GM19043 (cell line): ENCODE data around the gene PPP1R3E.
"Not testable (repeated sequence)": the region's sequence is repeated elsewhere in the genome, so short reads cannot be mapped to it uniquely, and the experiment has no call there.

Experiments
- ATAC-seq: cut with Tn5 transposase; IDR thresholded peaks from one replicate; pipeline ENCODE4 v1.9.1; 2021; ENCODE audit warnings: low read depth; ENCODE audit not compliant: unreplicated experiment

The PPP1R3E gene

DNA sequence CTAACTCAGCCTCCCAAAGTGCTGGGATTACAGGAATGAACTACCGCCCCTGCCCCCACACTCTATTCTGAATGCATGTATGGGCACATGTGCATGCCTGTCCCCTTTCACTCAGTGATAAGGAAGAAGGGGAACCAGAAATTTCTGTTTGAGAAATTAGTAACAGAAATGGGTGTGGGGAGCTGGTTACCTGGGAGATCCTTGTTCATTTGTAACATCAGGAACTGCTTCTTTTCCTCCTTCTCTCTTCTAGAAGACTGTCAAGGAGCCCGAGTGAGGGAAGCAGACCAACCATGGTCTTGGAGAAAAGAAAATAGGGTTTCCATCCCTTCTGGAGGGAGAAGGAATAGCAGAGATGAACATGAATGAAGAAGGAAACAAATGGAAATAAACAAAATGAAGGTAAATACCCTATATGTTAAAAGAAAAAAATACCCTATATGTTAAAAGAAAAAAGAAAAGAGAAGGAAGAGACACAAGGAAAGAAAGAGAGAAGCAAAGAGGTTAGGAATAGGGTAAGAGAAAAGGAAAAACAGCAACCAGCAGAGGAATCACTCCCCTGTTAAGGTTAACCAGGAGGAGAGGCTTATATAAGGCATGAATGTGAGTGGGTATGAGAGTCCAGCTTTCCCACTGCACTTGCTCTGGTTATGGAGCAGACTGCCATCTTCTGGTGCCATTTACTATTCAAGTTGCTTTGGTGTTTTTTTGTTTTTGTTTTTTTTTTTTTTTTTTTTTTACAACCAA lies 3.3 kb downstream of the PPP1R3E start:
- ATAC-seq: no peak

DNA sequence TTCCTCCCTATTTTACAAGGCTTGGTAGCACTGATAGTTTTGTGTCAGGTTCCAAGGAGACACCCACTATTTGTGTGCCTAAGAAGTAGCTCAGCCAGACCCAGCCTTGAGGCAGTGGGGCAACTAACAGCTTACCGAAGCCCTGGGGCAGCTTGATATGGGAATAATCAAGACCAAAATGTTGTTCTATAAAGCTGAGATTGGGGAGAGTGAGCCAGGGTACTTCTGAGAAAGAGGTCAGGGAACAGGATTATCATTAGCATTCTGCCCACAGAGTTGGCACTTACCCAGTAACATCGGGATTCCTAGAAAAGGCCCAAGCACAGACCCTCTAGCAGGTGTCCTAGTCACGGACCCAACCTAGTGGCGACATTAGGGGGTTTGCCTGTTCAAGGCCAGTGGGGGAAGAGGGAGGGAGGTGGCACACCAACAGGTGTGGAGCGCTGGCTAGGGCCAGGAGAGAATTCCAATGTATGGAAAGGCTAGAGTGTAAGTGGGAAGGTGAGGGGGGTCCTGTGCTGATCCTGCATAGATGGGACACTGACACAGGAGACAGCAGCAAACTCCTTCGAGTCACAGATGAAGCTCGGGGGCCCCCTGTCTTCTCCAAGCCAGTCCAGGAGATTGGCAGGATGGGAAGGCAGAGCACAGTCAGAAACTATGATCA lies 4.9 kb downstream of the PPP1R3E start:
- ATAC-seq: no peak

DNA sequence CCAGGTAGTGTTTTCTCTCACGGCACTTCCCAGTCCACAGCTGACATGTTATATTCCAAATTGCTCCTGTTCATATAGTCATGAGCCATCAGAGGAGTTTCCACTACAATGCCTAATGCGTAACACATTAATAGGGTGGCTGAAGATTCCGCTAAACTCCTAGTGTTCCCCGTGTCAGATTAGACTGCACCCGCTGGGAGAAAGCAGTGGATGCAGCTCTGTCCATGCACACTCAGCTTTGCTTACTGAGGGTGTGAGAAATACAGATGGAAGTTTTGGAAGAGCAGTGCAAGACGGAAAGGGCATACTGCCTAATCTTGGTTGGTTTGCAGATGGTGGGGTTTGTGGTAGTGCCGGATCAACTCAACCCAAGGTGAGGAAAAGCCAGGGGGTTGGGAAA lies 5.6 kb downstream of the PPP1R3E start:
- no peak for ATAC-seq

DNA sequence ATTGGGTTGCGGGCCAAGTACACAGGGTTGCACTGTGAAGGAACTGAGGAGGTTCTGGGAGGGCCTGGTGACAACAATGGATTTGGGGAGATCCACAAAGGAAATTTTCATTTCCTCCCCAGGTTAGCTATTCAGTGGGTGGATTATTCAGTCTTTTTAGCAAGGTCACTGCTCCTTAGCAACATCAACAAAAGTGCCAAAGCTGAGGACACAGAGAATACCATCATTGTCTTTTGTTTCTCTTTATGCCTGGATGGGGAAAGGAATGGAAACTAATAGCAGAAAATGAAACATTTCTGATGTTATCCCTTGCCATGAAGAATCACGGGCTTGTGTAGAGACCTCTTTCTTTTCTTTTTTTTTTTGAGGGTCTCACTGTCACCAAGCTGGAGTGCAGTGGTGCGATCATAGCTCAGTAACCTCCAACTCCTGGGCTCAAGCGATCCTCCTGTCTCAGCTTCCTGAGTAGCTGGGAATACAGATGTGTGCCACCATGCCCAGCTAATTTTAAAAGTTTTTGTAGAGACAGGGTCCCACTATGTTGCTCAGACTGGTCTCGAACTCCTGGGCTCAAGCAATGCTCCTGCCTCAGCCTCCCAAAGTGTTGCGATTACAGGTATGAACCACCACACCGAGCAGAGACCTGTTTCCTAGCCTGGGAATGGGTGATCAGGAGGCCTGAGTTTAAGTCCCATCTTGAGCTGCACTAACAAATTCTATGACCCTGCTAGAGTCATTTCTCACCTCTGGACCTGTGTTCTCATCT lies 6.5 kb downstream of the PPP1R3E start:
- ATAC-seq: no peak

DNA sequence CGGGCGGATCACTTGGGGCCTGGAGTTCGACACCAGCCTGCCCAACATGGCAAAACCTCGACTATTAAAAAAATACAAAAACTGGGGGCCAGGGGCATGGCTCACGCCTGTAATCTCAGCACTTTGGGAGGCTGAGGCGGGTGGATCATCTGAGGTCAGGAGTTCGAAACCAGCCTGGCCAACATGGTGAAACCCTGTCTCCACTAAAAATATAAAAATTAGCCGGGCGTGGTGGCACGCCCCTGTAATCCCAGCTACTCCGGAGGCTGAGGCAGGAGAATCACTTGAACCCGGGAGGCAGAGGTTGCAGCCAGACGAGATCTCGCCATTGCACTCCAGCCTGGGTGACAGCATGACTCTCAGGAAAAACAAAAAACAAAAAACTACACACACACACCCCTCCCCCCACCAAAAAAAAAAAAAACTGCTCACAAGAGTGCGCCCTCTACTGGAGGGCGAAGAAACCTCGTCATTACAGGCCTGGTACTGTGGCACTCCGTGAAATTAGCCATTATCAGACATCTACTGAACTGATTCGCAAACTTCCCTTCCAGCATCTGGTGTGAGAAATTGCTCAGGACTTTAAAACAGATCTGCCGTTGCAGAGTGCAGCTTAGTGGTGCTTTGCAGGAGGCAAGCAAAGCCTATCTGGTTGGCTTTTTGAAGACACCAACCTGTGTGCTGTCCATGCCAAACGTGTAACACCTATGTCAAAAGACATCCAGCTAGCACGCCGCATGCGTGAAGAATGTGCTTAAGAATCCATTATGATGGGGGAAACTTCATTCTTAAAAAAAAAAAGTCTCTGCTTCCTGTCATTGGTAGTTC lies 7.7 kb downstream of the PPP1R3E start:
- ATAC-seq: no peak

DNA sequence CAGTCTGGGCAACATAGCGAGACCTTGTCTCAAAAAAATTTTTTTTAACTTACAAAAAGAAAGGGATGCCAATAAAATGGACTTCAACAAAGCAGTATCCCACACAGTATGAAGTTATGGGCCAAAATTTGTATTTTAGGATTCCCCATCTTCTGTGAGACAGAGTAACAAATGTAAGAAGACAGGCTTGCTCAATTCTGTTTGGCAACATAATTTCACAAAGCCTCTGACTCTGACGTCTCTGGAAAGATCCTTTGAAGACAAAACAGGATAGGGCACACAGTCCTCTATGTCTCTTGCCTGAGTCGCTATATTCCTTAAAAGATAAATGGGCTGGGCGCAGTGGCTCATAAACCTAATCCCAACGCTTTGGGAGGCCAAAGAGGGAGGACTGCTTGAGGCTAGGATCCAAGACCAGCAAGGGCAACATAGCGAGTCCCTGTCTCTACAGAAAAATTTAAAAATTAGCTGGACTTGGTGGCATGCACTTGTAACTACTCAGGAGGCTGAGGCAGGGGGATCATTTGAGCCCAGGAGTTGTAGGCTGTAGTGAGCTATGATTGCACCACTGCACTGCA lies 15.7 kb downstream of the PPP1R3E start:
- ATAC-seq: no peak

DNA sequence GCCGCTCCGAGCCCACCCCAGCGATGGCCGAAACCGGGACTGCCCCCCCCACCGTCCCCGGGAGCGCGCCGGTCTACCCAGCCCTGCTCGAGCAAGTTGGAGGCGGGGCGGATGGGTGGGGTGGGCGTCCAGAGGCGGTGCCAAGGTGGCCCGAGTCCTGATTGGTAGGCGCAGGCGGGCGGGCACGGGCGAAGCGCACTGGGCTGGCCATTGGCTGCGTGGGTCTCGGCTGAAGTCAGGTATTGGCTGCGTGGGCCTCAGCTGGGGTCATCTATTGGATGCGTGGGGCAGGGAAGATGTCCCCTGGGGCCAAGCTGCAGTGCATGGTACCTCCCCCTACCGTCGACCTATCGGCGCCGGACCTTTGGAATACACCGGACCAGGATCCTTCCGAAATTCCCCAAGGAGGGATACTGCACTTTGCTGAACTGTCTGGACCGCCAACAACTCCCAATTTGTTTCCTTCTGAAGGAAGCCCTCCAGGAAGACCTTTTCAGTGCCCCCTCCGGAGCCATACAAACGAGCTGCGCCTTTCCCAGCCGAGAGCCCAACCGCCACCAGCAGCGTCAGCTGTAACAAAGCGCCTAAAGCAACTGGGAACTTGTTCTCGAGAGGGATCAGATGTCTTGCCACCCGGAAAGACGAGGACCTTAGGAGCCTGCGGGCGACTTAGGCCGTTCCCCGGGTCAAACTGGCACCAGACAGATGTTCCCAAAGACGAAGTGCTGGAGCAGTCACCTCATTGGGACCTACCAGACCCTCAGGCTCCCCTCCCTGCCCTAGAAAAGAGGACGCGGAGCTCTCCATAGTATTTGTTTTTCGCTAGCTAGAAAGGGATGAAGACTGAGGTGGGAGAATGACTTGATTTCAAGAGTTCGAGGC lies 16.4 kb downstream of the PPP1R3E start, which contains the start of gene HOMEZ:
TSS of gene HOMEZ (minus strand) at position 113 of the 882 bp plus-strand sequence. CDS start 180 bp downstream, outside the sequence.
- peak; percentile 98 for ATAC-seq

DNA sequence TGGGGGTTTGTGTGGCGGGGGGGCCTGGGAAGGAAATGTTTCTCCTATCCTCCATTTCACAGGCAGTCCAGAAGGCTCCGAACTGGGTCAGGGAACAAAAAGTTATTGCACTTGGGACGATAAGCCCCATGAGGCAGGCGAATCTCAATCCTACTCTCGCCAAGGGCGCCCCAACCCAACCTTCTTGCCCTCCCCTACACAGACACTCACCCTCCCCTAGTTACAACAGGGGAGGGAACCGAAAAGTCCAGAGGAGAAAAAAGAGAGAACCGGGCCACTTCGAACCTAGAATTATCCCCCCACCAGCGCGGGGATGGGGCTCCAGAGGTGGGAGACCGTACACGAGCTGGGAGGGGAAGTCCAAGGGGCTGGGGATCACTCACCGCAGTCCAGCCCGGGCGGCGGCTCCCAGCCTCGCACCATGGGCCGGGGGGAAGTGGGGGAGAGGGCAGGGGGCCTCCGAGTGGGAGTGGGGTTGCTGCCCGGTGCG lies 17.1 kb downstream of the PPP1R3E start:
- ATAC-seq: peak; percentile 6

DNA sequence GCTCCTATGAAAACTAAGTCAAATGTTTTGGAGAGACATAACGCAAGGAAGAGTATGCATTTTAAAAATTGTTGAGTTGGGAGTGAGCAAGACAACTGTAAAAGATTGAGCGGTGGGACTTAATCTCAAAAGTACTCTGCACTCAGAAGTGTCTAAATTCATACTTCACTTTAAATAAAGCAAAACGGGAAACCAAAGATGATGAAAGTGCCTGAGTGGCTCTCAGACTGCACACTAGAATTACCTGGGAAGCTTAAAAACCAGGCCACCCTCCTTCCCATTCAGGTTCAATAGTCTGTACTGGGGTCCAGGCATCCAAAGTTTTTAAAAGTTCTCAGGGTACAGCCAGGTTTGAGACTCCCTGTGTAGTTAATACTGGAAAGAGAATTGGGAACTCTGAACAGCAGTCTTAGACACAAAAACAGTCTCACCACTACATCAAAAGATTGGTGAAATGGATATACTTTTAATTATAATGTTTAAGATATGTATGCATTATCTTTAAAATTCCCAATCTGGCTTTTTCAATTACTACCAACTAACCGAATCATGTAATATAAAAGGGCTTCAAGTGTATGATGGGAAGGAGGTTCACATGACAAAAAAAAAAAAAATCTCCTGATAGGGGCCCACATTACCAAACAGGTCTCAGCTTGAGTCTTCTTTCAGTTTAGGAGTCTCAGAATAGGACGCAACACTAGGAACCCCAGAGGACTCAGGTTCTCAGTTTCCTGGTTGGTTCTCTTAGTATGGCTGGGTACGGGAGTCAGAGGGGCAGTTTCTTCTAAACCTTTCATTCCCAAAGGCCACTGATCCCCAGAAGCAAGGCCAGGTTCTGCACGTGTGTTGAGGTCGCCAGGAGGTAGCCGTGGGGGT lies 17.8 kb downstream of the PPP1R3E start:
- no peak for ATAC-seq

DNA sequence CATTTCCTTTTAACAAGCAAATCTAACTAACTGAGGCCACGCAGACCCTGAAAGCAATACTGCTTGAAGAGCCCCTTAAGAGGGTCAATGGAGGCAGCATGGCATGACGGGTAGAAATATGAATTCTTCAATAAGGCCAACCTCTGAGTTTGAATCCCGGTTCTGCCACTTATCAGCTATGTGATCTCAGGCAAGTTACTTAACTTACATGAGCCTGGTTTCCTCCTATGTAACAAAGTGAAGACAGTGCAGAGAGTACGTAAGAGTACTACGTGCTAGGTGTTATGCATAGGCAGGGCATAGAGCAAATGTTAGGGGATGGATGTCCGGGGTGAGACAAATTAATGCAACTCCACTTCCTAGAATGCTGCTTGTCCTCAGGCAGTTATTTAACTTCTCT lies 21.4 kb downstream of the PPP1R3E start:
- no peak for ATAC-seq

DNA sequence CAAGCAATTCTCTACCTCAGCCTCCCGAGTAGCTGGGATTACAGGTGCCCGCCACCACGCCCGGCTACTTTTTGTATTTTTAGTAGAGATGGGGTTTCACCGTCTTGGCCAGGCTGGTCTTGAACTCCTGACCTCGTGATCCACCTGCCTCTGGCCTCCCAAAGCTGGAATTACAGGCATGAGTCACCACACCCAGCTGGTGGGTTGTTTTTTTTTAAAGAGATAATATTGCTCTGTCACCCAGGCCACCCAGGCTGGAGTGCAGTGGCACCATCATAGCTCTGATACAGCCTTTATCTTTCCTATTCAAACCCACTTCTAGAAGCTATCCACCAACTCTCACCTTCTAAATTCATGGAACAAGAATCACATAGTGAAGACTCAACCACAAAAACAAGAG lies 24.7 kb downstream of the PPP1R3E start:
- ATAC-seq: not testable (repeated sequence)

DNA sequence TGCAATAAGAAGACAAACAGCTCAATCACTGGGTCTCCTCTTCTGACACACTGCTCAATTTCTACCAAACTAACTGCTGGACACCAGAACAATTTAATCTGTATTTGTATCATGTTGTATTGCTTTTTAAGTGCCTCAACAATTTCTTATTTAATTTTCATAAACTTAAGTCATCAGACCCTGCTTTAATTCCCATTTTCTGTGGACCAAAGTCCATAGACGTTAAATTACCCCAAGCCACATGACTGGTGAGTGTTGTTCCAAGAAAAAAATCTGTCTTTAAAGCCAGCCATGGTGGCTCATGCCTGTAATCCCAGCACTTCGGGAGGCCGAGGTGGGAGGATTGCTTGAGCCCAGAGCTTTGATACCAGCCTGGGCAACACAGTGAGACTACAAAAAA lies 25.5 kb downstream of the PPP1R3E start:
- no peak for ATAC-seq

DNA sequence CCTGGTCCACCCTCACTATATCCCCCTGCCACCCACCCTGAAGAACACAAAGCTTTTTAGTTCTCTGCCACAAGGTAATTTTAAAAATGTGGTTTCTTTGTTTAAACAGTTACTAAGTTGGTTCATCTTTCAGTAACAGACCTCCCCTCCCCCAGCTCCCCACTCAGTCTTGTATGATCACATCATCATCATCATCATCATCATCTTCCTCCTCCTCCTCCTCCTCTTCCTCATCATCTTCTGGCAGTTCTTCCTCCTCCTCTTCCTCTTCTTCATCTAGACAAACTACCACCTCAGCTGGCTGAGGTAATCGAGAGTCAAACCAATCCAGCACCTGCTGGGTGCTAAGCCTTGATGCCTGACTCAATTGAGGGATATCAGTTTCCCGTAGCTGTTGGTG lies 27.2 kb downstream of the PPP1R3E start:
- no peak for ATAC-seq

DNA sequence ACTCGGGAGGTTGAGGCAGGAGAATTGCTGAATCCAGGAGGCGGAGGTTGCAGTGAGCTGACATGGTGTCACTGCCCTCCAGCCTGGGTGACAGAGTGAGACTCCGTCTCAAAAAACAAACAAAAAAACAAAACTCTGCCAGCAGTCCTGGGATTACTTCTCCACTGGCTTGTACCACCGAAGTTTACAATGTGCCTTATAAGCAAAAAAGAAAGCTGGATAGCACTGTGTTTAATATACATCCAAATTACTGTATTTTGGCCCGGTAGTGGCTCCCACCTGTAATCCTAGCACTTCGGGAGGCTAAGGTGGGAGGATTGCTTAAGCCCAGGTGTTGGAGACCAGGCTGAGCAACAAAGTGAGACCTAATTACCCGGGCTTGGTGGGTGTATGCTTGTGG lies 33.5 kb downstream of the PPP1R3E start:
- ATAC-seq: no peak

DNA sequence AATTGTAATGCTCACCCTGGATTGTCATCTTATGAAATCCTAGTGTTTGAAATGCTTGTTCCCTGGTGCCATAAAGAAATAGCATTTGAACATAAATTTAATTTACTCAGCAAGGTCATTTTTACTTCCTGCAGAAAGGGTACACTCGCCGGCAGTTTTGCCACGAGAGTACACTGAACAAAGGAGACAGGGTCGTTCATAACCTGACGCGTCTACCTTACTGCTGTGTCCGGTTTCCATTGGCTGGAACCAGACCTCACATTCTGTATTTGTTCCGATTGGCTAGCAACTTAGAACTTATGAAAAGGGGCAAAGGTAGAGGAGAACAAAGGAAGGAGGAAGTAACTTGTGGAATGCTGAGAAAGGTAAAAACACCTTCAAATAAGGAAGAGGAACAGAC lies 41.8 kb downstream of the PPP1R3E start:
- ATAC-seq: not testable (repeated sequence)

DNA sequence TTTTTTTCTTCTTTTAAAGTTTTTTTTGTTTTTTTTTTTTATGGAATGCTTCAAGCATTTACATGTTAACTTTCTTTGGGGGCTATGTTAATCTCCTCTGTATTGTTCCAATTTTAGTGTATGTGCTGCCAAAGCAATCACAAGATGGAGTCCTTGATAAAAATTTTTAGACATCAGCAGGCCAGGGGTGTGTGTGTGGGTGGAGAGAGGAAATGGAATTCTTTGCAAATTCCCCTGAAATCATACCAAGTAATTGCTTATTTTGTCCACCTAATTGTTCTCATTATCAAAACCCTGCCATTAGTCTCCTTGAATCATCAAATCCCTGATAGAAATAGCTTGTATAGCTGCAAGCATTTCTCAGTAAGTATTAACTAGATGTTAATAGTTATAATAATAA lies 43.2 kb downstream of the PPP1R3E start:
- no peak for ATAC-seq

DNA sequence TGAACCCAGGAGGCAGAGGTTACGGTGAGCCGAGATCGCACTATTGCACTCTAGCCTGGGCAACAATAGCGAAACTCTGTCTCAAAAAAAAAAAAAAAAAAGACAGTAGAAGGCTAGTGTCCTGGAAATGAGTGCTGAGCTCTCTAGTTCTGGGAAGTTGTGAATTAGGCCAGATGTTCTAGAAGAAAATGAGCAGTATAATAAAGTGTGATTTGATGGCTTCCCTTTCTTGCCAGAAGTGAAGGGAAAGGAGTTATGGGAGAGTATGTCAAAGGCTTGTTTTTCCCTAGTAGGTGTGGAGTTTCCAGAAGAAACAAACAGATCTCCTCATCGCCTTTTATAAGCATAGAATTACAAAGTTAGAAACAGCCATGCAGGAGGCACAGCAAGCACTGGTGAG lies 44.4 kb downstream of the PPP1R3E start:
- no peak for ATAC-seq
